GM06990 (cell line): ENCODE measurements around the gene AP1M2.
A peak's percentile ranks its signal among the peaks of the same experiment; 100 is the strongest.

Experiments
- DNase-seq: peaks from one replicate; pipeline ENCODE4 v3.0.0-alpha.2; 2011; ENCODE audit not compliant: insufficient read length; ENCODE audit errors: extremely low read depth
- H3K27me3 ChIP-seq: replicated peaks from 2 replicates; pipeline ENCODE4 v1.6.0; 2011; ENCODE audit warnings: low read length; ENCODE audit not compliant: control insufficient read depth, insufficient read depth
- H3K36me3 ChIP-seq: 2 replicates; pipeline ENCODE4 v1.5.1; 2011; ENCODE audit warnings: low read length; ENCODE audit not compliant: control insufficient read depth, insufficient read depth
- H3K4me3 ChIP-seq: replicated peaks from 2 replicates; pipeline ENCODE4 v1.5.1; 2011; ENCODE audit warnings: low read depth, mild to moderate bottlenecking, control low read depth, low read length
- TF ChIP-seq, protein P1 (sequence below): IDR thresholded peaks from 2 replicates; pipeline ENCODE4 v1.5.1; 2011; ENCODE audit warnings: low read length, control low read depth, mild to moderate bottlenecking, inconsistent platforms; ENCODE audit not compliant: insufficient read depth, poor library complexity, severe bottlenecking

The AP1M2 gene

DNA sequence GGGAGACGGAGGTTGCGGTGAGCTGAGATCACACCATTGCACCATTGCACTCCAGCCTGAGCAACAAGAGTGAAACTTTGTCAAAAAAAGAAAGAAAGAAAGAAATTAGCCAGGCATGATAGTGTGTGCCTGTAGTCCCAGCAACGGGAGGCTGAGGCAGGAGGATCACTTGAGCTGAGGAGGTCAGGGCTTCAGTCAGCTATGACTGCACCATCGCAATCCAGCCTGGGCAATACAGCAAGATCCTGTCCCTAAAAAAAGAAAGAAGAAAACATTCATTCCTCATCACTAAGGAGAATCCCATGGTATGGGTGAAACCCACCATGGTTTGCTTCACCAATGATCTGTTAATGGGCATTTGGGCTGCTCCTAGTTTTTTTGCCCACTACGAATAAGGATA, 13.0 kb upstream of the AP1M2 start:
- no peak overlapping the region for H3K4me3 ChIP-seq
- no peaks in the 10 kb centered on the region for H3K36me3 ChIP-seq
- TF ChIP-seq, protein P1, sequence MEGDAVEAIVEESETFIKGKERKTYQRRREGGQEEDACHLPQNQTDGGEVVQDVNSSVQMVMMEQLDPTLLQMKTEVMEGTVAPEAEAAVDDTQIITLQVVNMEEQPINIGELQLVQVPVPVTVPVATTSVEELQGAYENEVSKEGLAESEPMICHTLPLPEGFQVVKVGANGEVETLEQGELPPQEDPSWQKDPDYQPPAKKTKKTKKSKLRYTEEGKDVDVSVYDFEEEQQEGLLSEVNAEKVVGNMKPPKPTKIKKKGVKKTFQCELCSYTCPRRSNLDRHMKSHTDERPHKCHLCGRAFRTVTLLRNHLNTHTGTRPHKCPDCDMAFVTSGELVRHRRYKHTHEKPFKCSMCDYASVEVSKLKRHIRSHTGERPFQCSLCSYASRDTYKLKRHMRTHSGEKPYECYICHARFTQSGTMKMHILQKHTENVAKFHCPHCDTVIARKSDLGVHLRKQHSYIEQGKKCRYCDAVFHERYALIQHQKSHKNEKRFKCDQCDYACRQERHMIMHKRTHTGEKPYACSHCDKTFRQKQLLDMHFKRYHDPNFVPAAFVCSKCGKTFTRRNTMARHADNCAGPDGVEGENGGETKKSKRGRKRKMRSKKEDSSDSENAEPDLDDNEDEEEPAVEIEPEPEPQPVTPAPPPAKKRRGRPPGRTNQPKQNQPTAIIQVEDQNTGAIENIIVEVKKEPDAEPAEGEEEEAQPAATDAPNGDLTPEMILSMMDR: no peak
- no peak for DNase-seq
- no peaks in the 10 kb centered on the region for H3K27me3 ChIP-seq

DNA sequence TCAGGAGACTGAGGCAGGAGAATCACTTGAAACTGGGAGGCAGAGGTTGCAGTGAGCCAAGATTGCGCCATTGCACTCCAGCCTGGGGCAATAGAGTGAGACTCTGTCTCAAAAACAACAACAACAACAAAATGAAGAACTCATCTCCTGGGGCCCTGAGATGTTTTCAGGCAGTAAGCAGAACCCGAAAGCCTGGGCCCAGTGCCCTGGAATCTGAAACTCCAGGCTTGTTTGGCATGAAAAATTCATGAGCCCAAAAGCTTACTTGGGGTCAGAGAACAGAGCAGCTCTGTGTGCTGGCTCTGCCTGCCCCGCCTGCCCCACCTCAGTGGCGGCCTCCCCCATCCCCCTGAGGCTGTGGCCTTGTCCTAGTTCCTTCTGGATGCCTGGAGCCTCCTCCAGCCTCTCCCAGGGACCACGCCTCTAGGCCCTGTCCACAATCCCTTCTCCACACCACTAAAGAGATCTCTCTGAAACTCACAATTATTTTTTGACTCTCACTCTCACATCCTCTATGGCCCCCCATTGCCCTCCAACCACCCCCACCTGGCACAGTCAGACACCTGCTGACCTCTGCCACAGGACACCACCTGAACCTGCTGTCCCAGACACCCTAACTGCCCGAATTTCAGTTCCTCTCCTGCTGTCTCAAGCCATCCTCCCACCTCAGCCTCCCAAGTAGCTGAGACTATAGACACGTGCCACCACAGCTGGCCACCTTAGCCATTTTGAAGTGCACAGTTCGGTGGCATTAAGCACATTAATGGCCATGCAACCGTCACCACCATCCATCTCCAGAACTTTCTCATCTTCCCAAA, 6.9 kb upstream of the AP1M2 start:
- DNase-seq: peak; percentile 70
- no peak overlapping the region for H3K4me3 ChIP-seq
- no peaks in the 10 kb centered on the region for H3K27me3 ChIP-seq
- no peaks in the 10 kb centered on the region for H3K36me3 ChIP-seq
- TF ChIP-seq, protein P1: no peak

DNA sequence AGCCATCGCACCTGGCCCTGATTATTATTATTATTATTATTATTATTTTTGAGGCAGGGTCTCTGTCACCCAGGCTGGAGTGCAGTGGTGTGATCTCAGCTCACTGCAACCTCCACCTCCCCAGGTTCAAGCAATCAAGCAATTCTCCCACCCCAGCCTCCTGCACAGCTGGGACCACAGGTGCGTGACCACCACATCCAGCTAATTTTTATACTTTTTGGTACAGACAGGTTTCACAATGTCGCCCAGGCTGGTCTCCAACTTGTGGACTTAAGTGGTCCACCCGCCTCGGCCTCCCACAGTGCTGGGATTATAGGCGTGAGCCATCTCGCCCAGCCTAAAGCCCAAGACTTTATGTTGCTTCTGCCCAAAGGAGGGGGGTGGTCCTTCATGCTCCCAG, 6.0 kb upstream of the AP1M2 start:
- H3K27me3 ChIP-seq: no peaks in the 10 kb centered on the region
- H3K4me3 ChIP-seq: no peak overlapping the region
- H3K36me3 ChIP-seq: no peaks in the 10 kb centered on the region
- TF ChIP-seq, protein P1: no peak
- DNase-seq: no peak

DNA sequence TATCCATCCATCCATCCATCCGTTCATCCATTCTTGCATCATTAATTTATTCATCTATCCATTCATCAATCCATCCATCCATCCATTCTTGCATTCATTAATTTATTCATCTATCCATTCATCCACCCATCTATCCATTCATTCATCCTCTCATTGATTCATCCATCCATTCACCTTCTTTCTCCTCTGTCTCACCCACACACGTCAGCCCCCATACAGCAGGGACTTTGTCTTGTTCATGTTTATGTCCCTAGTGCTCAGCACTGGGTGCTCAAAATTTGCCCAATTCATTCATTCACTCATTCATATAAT, 683 bp upstream of the AP1M2 start:
- no peak for DNase-seq
- H3K27me3 ChIP-seq: no peaks in the 10 kb centered on the region; the same call in 1 of the 2 replicates
- H3K36me3 ChIP-seq: no peaks in the 10 kb centered on the region
- TF ChIP-seq, protein P1: no peak
- no peak overlapping the region for H3K4me3 ChIP-seq

DNA sequence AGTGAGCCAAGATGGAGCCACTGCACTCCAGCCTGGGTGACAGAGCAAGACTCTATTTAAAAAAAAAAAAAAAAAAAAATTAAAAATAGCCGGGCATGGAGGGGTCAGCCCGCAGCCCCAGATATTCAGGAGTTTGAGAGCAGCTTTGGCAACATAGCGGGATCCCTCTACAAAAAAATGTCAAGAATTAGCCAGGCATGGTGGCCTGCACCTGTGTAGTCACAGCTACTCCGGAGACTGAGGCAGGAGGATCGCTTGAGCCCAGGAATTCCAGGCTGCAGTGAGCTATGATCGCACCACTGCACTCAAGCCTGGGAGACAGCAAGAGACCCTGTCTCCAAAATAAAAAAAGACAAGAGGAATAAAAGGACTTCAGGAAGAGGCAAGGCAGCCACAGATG, 716 bp downstream of the AP1M2 start:
- H3K4me3 ChIP-seq: no peak overlapping the region
- TF ChIP-seq, protein P1: no peak

More for the DNA sequence above, 716 bp downstream of the AP1M2 start:
- Histone ChIP-seq H3K36me3 (no peaks in the 10 kb centered on the region), H3K27me3 (no peaks in the 10 kb centered on the region; the same call in 1 of the 2 replicates)
- DNase-seq: no peak
